Measurements from ENCODE around the gene MCOLN3. TPM values are rescaled to one million over a fixed set of nuclear protein-coding genes. Genes with fewer than 3 reads are reported as not detected.

MCOLN3 gene
- polyA plus RNA-seq, 1 of the 3 experiments (the other 2 are of a cell fraction): not detected

- Histone ChIP-seq H3K27ac (ENCODE audit: low read depth in 2 of 2, low read length in 1 of 2) (no peak overlapping the region), H3K4me2 (no peak overlapping the region), H3K4me1 (ENCODE audit: control insufficient read depth in 1 of 2, insufficient read depth in 2 of 2, low read depth in 1 of 2, low read length in 1 of 2) (no peaks in the 10 kb centered on the region), H3F3A (replicated peaks; ENCODE audit: insufficient read depth) (no peaks in the 10 kb centered on the region), H3K9ac (no peak overlapping the region), H3K9me3 (no peaks in the 10 kb centered on the region), H4K20me1 (ENCODE audit: insufficient read depth) (no peaks in the 10 kb centered on the region), H3K4me3 (ENCODE audit: low read depth in 2 of 2, low read length in 1 of 2) (no peak overlapping the region), H3K79me2 (ENCODE audit: insufficient read depth) (no peaks in the 10 kb centered on the region), H3K36me3 (replicated peaks in 1 of 2; ENCODE audit: control insufficient read depth in 1 of 2, insufficient read depth in 2 of 2, low read length in 1 of 2) (no peaks in the 10 kb centered on the region), H3K27me3 (ENCODE audit: insufficient read depth) (no peaks in the 10 kb centered on the region), H2AFZ (ENCODE audit: low read depth) (no peak overlapping the region), H3K9me2 (no peaks in the 10 kb centered on the region)
- no peak for DNase-seq
- WGBS (ENCODE audit: low lambda C conversion rate): 30% methylated on average over 2 of the region's 2 CpGs
- CTCF ChIA-PET: interaction anchor here (1.6 kb wide), 1 partner anchor 134 kb away, joined by 3 read pairs; no protein-coding TSS in a partner anchor
- POLR2A ChIA-PET: no interaction called here
- TF ChIP-seq FOSL2 (IDR thresholded peaks at IDR 0.05; ENCODE audit: borderline replicate concordance, low read depth) (no peak), CTCF (IDR thresholded peaks at IDR 0.05) (no peak), RAD21 (IDR thresholded peaks at IDR 0.05; ENCODE audit: low read length) (no peak), USF1 (IDR thresholded peaks at IDR 0.05; ENCODE audit: borderline replicate concordance, low read depth) (no peak), TCF12 (IDR thresholded peaks at IDR 0.05) (no peak), RFX5 (IDR thresholded peaks at IDR 0.05; ENCODE audit: low read length) (no peak)
These were observed 73.3 kb downstream of the MCOLN3 start for GRCh38 chr1:84975035-84975434.

- H3K9ac ChIP-seq: no peak overlapping the region
- no peak for DNase-seq
- CTCF ChIA-PET: interaction anchor here (1.2 kb wide), 1 partner anchor 28 kb away, joined by 3 read pairs; no protein-coding TSS in a partner anchor
These were observed 74.6 kb downstream of the MCOLN3 start for GRCh38 chr1:84973498-84974334.

More at GRCh38 chr1:84973498-84974334, 74.6 kb downstream of the MCOLN3 start:
- no peak overlapping the region for H3K27ac ChIP-seq (ENCODE audit: low read depth in 2 of 2, low read length in 1 of 2)
- 45% methylated on average over 7 of the region's 7 CpGs for WGBS (ENCODE audit: low lambda C conversion rate)
- no peaks in the 10 kb centered on the region for H4K20me1 ChIP-seq (ENCODE audit: insufficient read depth)
- no peak overlapping the region for H2AFZ ChIP-seq (ENCODE audit: low read depth)
- POLR2A ChIA-PET: no interaction called here
- H3K9me2 ChIP-seq: no peaks in the 10 kb centered on the region
- H3K4me2 ChIP-seq: no peak overlapping the region
- no peaks in the 10 kb centered on the region for H3K4me1 ChIP-seq (ENCODE audit: control insufficient read depth in 1 of 2, insufficient read depth in 2 of 2, low read depth in 1 of 2, low read length in 1 of 2)
- no peaks in the 10 kb centered on the region for H3F3A ChIP-seq (replicated peaks; ENCODE audit: insufficient read depth)
- no peak overlapping the region for H3K4me3 ChIP-seq (ENCODE audit: low read depth in 2 of 2, low read length in 1 of 2)
- no peaks in the 10 kb centered on the region for H3K9me3 ChIP-seq
- no peaks in the 10 kb centered on the region for H3K79me2 ChIP-seq (ENCODE audit: insufficient read depth)
- TF ChIP-seq EZH2phosphoT487 (IDR thresholded peaks at IDR 0.05; ENCODE audit: borderline replicate concordance, low read depth) (no peak), RFX5 (IDR thresholded peaks at IDR 0.05; ENCODE audit: low read length) (no peak), FOSL2 (IDR thresholded peaks at IDR 0.05; ENCODE audit: borderline replicate concordance, low read depth) (no peak), FOXJ3 (CRISPR knock-in tag; IDR thresholded peaks at IDR 0.05) (no peak), SIN3A (IDR thresholded peaks at IDR 0.05; ENCODE audit: borderline replicate concordance, low read depth, low read length) (no peak), IRF3 (IDR thresholded peaks at IDR 0.05; ENCODE audit: low read depth, low read length) (no peak), EP300 (IDR thresholded peaks at IDR 0.05; ENCODE audit: borderline replicate concordance in 1 of 2, low read depth in 1 of 2, low read length in 1 of 2) (no peak), ELF1 (IDR thresholded peaks at IDR 0.05) (no peak), TCF12 (IDR thresholded peaks at IDR 0.05) (no peak), GATA2 (CRISPR knock-in tag; IDR thresholded peaks at IDR 0.05) (no peak), MEF2A (IDR thresholded peaks at IDR 0.05; ENCODE audit: borderline replicate concordance, low read depth) (no peak), GABPA (IDR thresholded peaks at IDR 0.05; ENCODE audit: low read depth) (no peak), NRF1 (IDR thresholded peaks at IDR 0.05; ENCODE audit: low read depth, low read length) (no peak), JUND (IDR thresholded peaks at IDR 0.05) (no peak), RCOR1 (IDR thresholded peaks at IDR 0.05; ENCODE audit: low read length) (no peak), ZBTB33 (IDR thresholded peaks at IDR 0.05; ENCODE audit: borderline replicate concordance, low read depth) (no peak)
- H3K36me3 ChIP-seq (replicated peaks in 1 of 2; ENCODE audit: control insufficient read depth in 1 of 2, insufficient read depth in 2 of 2, low read length in 1 of 2): no peaks in the 10 kb centered on the region
- no peaks in the 10 kb centered on the region for H3K27me3 ChIP-seq (ENCODE audit: insufficient read depth)

All from SK-N-SH (cell line).